Colonic mucosa (tissue), 4 donors: Measurements from ENCODE around the gene CLC. TPM values are rescaled to one million over a fixed set of nuclear protein-coding genes. Genes with fewer than 3 reads are reported as not detected.

Experiments
- DNase-seq: peaks from one replicate; pipeline ENCODE4 v3.0.0-alpha.2; 2020
- H3K27ac ChIP-seq: fragments of 200-600 bp; one replicate; pipeline ENCODE4 v1.8.0; 2021
- H3K27me3 ChIP-seq: fragments of 200-600 bp; one replicate; pipeline ENCODE4 v1.8.0; 2021
- H3K36me3 ChIP-seq: fragments of 200-600 bp; one replicate; pipeline ENCODE4 v1.8.0; 2021
- H3K4me1 ChIP-seq: fragments of 200-600 bp; one replicate; pipeline ENCODE4 v1.8.0; 2021; ENCODE audit warnings: mild to moderate bottlenecking
- H3K4me3 ChIP-seq: fragments of 200-600 bp; one replicate; pipeline ENCODE4 v1.8.0; 2021
- H3K9ac ChIP-seq, 2 donors: one replicate each; pipeline ENCODE4 v1.7.0; 2013; ENCODE audit warnings: control low read depth in 2 of 2, low read depth in 2 of 2, low read length in 2 of 2
- H3K9me3 ChIP-seq: fragments of 200-600 bp; one replicate; pipeline ENCODE4 v1.8.0; 2021
- CTCF ChIP-seq: fragments of 200-600 bp; IDR thresholded peaks from one replicate; pipeline ENCODE4 v1.8.0; 2022; ENCODE audit warnings: antibody characterized with exemption, mild to moderate bottlenecking
- intact Hi-C: fragments of 100-400 bp; cut with DNase I; formaldehyde crosslinking; loops from one replicate; pipeline ENCODE4 v1.14.1; 2022
- total RNA-seq, 2 donors: library from RNA; stranded (reverse); fragmentation: NEBNext Ultra II Directional in 1 of 2; extraction: Animal tissue kit (Norgen Biotek cat#: 25700) in 1 of 2; gene quantifications; one replicate each; pipeline ENCODE4 v1.2.1, GENCODE V29; 2021
- donor health status: healthy.
- donor health status: DM: no; HTN: no; CAD: no.
- donor health status: DM: no; HTN: no; CAD: no.

The CLC gene
- under 1 TPM in 1 of 2 donors, not detected in 1; 0.56 TPM for total RNA-seq

GRCh38 chr19:39737891-39738290 is at the start of gene CLC:
Gene CLC (minus strand): TSS chr19:39738029. CDS start chr19:39737952, 77 bp downstream.
- H3K4me1 ChIP-seq, result no peaks in the 10 kb centered on the region
- H3K4me3 ChIP-seq, result no peak within 1 kb of the TSS
- H3K9ac ChIP-seq, result no peak within 1 kb of the TSS
- no peak within 1 kb of the TSS for H3K27ac ChIP-seq
- H3K36me3 ChIP-seq, result no peaks in the 10 kb centered on the region
- no peak for DNase-seq
- no peaks in the 10 kb centered on the region for H3K27me3 ChIP-seq
- H3K9me3 ChIP-seq, result no peaks in the 10 kb centered on the region
- intact Hi-C loops, result no loop called here
- TF ChIP-seq CTCF, result no peak

GRCh38 chr19:39780894-39781293 is 43.1 kb upstream of the CLC start:
- Histone ChIP-seq H3K9me3 (no peaks in the 10 kb centered on the region), H3K9ac (no peak overlapping the region), H3K4me1 (no peaks in the 10 kb centered on the region), H3K4me3 (no peak overlapping the region), H3K36me3 (no peaks in the 10 kb centered on the region), H3K27ac (no peak overlapping the region), H3K27me3 (no peaks in the 10 kb centered on the region)
- TF ChIP-seq CTCF, result no peak
- DNase-seq, result no peak
- intact Hi-C loops, result no loop called here

GRCh38 chr19:39778763-39779162 is 40.9 kb upstream of the CLC start, which contains the start of gene LEUTX:
Gene LEUTX (plus strand): TSS chr19:39778854. CDS start chr19:39778921, 67 bp downstream.
- no peak for DNase-seq
- Histone ChIP-seq H3K4me3 (no peak within 1 kb of the TSS), H3K27ac (no peak within 1 kb of the TSS), H3K9ac (no peak within 1 kb of the TSS), H3K36me3 (no peaks in the 10 kb centered on the region), H3K9me3 (no peaks in the 10 kb centered on the region), H3K4me1 (no peaks in the 10 kb centered on the region), H3K27me3 (no peaks in the 10 kb centered on the region)
- intact Hi-C loops, result no loop called here
- TF ChIP-seq CTCF, result no peak

- no peaks in the 10 kb centered on the region for H3K4me1 ChIP-seq
- H3K36me3 ChIP-seq, result no peaks in the 10 kb centered on the region
- intact Hi-C loops, result loop anchor here (10.0 kb wide), 1 partner anchor 214 kb away; no protein-coding TSS in a partner anchor
- H3K9me3 ChIP-seq, result no peaks in the 10 kb centered on the region
- H3K4me3 ChIP-seq, result no peak overlapping the region
- no peak overlapping the region for H3K27ac ChIP-seq
- H3K9ac ChIP-seq, result no peak overlapping the region
- DNase-seq, result no peak
- H3K27me3 ChIP-seq, result no peaks in the 10 kb centered on the region
- no peak for TF ChIP-seq CTCF
These were observed 31.0 kb upstream of the CLC start for GRCh38 chr19:39768786-39769185.

- Histone ChIP-seq H3K4me3 (no peak overlapping the region), H3K36me3 (no peaks in the 10 kb centered on the region), H3K4me1 (no peaks in the 10 kb centered on the region), H3K9me3 (no peaks in the 10 kb centered on the region), H3K27ac (no peak overlapping the region), H3K27me3 (no peaks in the 10 kb centered on the region), H3K9ac (no peak overlapping the region)
- no peak for TF ChIP-seq CTCF
- no peak for DNase-seq
- intact Hi-C loops, result loop anchor here (10.0 kb wide), 1 partner anchor 214 kb away; no protein-coding TSS in a partner anchor
These were observed 30.5 kb upstream of the CLC start for GRCh38 chr19:39768334-39768733.
